ENCODE results near the gene TTLL5.
"Not testable (repeated sequence)": the region's sequence is repeated elsewhere in the genome, so short reads cannot be mapped to it uniquely, and the experiment has no call there.

Gene TTLL5

GRCh38 chr14:75835737-75836136 is 174.7 kb downstream of the TTLL5 start:
- no peak for DNase-seq

DNA sequence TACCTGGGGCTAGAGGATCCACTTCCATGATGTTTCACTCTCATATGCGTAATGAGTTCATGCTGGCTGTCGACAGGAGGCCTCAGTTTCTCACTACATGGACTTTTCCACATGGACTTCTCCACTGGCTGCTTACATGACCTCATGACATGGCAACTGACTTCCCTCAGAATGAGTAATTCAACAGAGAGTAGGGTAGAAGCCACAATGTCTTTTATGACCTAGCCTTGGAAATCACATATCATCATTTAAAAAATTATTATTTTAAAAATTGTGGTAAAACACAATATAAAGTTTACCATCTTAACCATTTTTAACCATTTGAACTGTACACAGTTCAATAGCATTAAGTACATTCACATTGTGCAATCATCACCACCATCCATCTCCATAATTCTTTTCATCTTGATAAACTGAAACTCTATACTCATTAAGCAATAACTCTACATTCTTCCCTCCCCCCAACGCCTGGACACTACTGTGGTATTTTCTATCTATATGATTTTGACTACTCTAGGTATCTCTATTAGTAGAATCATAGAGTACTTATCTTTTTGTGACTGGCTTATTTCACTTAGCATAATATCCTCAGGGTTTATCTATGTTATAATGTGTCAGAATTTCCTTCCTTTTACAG is 176.2 kb downstream of the TTLL5 start:
- no peak for DNase-seq

DNA sequence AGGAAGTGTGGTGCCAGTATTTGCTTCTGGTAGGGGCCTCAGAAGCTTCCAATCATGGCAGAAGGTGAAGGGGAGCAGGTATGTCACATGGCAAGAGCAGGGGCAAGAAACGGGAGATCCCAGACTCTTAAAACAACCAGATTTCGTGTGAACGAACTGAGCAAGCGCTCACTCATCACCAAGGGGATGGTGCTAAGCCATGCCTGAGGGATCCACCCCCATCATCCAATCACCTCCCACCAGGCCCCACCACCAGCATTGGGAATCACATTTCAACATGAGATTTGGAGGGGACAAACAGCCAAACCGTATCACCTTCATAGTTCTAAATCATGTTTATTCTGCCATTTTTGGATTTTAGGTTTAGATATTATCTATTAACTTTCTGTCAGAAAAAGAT is 179.9 kb downstream of the TTLL5 start:
- no peak for DNase-seq

DNA sequence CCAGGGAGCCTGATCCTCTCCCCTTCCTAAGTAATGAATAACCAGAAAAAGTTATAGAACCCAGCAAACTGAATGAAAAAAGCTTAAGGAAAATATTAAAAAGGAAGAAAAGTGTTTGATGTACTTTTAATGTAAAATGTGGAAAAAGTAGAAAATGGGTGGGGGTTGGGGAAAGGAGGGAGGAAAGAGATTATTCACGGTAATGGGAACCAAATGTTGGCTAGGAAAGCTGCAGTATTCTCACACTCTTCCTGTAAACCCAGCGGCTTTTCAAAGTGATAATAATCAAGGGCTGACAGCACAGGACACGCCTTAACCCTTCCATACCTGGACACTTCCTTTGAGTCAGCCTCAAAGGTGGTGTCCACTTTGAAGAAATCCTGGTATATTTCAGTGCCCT is 181.5 kb downstream of the TTLL5 start:
- no peak for DNase-seq

DNA sequence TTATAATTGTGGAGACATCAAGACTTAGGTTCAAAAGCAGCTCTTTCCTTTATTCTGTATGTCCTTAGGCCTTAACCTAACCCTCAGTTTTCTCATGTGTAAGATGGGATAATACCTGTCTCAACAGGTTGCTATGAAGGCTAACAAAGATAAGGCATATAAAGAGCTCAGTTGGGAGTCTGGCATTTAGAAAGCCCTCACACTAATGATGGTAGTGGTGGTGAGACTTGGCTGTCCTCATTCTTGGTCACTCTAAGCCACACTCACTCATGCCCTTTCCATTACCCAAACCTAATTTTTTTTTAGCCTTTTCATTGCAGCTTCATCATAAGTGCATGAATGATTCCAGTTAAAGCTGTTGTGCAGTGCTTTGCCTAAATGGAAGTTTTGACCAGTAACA is 183.4 kb downstream of the TTLL5 start:
- no peak for DNase-seq

DNA sequence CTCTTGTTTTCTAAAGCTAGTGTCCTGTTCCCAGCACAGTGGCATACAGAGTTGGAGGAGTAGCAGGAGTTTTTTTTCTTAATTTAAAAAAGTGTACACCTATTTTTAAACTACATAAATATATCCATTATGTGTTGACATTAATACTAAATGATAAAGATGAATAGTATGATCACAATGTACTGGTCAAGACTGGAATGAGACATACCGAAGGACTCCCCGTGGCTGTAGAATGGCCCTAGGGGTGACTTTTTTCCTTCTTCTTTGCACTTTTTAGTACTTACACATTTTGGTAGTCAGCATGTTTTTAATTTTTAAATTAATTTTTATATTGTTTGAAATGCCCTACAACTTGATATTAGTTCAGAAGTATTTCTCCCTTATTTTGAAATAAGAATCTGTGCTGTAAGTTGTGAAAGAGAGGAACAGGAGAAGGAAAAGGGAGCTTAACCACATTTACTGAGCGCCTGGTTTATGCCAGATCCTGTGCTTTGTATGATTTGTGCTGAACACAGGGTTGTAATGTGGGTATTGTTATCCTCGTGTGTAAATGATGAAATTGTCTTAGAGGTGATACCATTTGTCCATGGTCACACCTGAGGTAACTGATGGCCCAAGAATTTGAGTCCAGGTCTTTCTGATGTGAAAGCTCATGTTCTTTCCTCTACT is 184.2 kb downstream of the TTLL5 start:
- no peak for DNase-seq

GRCh38 chr14:75846694-75847093 is 185.6 kb downstream of the TTLL5 start:
- not testable (repeated sequence) for DNase-seq

GRCh38 chr14:75847584-75847983 is 186.5 kb downstream of the TTLL5 start:
- no peak for DNase-seq

DNA sequence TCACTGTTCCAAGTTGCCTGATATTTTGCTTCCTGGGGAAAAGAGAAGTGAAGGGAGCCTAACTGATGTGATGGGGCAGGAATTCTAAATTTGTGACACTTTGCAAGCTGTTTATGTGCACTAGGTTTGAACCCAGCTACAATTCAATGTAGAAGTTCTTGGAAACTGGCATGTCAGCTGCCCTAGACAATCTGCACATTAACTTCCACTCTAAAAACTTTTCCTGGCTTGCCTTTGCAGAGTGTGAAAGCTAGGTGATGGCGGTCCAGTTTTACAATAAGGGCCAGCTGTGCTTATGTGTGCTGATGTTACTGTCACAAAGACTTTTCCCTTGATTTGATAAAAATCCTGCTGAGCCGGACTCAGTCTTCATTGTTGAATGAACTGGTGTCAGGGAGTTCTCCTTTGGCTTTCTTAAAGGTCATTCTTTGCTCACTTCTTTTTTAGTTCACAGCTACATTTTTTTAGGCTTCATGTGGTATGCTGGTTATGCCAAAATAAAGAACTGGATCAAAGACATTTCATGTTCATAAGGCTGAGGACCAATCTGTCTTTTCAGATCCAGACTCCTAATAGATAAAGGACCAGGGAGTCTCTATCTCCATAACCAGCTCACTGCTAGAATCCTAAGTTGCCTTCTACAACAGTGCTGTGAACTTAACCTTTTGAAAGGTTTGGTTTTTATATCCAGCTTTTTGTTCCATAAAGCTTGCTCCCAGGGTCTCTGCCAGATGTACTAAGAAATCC is 187.3 kb downstream of the TTLL5 start:
- no peak for DNase-seq

- no peak for DNase-seq
Observed at GRCh38 chr14:75849300-75849895, 188.4 kb downstream of the TTLL5 start.

- no peak for DNase-seq
Observed at GRCh38 chr14:75851574-75851866, 190.5 kb downstream of the TTLL5 start.

- DNase-seq = no peak
Observed at GRCh38 chr14:75854111-75854799, 193.2 kb downstream of the TTLL5 start.

DNA sequence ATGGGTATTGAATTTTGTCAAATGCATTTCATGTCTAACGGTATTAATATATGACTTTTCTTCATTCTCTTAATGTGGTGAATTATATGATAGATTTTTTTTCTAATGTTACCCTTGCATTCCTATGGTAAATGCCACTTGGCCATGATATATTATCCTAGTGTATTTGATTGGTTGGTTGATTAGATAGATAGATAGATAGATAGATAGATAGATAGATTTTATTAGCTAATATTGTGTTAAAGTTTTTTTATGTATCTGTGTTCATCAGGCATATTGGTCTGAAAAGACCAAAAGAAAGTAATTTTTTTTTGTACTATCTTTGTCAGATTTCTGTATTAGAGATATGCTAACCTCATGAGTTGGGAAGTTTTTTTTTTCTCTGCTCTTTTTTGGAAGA is 196.2 kb downstream of the TTLL5 start:
- no peak for DNase-seq

GRCh38 chr14:75858362-75858761 is 197.3 kb downstream of the TTLL5 start:
- DNase-seq = no peak

DNA sequence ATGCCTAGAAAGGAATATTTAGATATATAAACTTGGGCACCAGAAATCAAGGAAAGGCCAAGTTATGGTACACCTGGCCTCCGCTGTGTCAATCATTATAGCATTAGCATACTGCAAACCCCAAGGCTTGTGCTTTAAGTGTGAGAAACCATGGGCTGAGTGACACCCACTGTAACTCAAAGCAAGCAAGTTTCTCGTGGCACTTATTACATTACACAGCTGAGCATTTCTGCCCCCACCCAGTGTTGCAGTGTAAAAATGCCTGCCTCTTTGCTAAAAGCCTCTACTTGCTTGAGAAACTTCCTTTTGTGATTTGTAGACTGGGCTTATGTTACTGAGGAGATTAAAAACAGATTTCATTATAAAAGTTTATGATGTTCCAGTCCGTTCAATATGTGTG is 198.7 kb downstream of the TTLL5 start:
- DNase-seq = no peak

- DNase-seq = no peak
Observed at GRCh38 chr14:75860561-75861160, 199.6 kb downstream of the TTLL5 start.

GRCh38 chr14:75861161-75861621 is 200.1 kb downstream of the TTLL5 start:
- no peak for DNase-seq

GRCh38 chr14:75863221-75863620 is 202.2 kb downstream of the TTLL5 start:
- DNase-seq = no peak

GRCh38 chr14:75864352-75864751 is 203.3 kb downstream of the TTLL5 start:
- no peak for DNase-seq

- no peak for DNase-seq
Observed at GRCh38 chr14:75865531-75865930, 204.5 kb downstream of the TTLL5 start.

DNA sequence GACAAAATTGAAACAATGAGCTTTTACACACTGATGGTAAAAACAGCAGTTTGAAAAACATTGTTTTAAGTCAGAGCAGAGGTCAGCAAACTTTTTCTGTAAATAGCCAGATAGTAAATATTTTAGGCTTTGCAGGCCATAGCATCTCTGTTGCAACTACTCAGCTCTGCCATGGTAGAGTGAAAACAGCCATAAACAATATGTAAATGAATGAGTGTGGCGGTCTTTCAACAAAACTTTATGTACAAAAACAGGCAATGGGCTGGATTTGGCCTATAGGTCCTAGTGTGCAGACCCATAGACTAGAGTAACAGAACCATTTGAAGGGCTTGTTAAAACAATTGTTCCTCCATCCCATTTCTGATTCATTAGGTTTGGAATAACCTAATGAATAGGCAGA is 205.9 kb downstream of the TTLL5 start:
- no peak for DNase-seq

DNA sequence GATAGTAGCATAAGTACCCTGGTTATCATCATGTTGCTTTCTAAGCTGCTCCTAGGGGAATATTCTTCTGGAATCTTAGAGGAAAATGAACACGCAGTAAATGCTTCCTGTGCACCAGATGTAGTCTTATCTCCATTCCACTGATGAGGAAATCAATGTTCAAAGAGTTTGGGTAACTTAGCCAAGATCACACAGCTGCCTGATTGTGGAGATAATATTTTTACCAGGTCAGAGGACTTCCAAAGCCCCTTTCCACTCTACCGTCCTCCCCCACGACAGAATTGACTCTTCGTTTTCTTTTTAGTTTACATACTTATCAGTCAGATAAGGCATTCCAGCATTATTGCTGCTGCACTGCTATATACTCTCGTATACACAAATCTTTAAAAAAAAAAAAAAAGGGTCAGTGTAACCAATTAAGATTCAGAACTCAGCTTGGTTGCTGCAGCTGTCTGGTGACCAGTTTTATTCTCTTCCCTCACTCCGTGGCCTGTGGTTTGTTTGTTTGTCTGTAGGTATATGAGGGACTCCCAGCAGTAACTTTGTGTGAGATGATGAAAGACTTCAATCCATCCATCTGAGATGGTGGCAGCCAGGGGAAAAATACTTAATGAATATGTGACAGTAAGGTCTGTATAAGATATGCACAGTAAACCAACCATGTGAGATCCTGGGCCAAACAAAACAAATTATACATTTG is 210.3 kb downstream of the TTLL5 start:
- no peak for DNase-seq
